ENCODE results near the gene USP10. TPM values are rescaled to one million over a fixed set of nuclear protein-coding genes. Genes with fewer than 3 reads are reported as not detected.

USP10 gene
- total RNA-seq, 1 donor from 2014 or later: 73.4 TPM

GRCh38 chr16:84657229-84657837 is 42.5 kb upstream of the USP10 start:
- DNase-seq (ENCODE audit: low read depth): no peak
- H3K4me3 ChIP-seq (ENCODE audit: low read depth, low read length): no peak overlapping the region
- no peak for TF ChIP-seq CTCF (conservative IDR thresholded peaks at IDR 0.05; ENCODE audit: low read depth, low read length)

- H3K4me3 ChIP-seq (ENCODE audit: low read depth, low read length): no peak overlapping the region
- TF ChIP-seq CTCF (conservative IDR thresholded peaks at IDR 0.05; ENCODE audit: low read depth, low read length): no peak
- no peak for DNase-seq (ENCODE audit: low read depth)
These were observed 41.1 kb upstream of the USP10 start for GRCh38 chr16:84658690-84659089.

GRCh38 chr16:84659656-84660300 is 40.0 kb upstream of the USP10 start:
- H3K4me3 ChIP-seq (ENCODE audit: low read depth, low read length): no peak overlapping the region
- DNase-seq (ENCODE audit: low read depth): no peak
- TF ChIP-seq CTCF (conservative IDR thresholded peaks at IDR 0.05; ENCODE audit: low read depth, low read length): no peak

GRCh38 chr16:84660973-84661372 is 38.8 kb upstream of the USP10 start:
- TF ChIP-seq CTCF (conservative IDR thresholded peaks at IDR 0.05; ENCODE audit: low read depth, low read length): no peak
- no peak for DNase-seq (ENCODE audit: low read depth)
- no peak overlapping the region for H3K4me3 ChIP-seq (ENCODE audit: low read depth, low read length)

- no peak for DNase-seq (ENCODE audit: low read depth)
These were observed 38.3 kb upstream of the USP10 start for GRCh38 chr16:84661418-84662060.

GRCh38 chr16:84662471-84662870 is 37.3 kb upstream of the USP10 start:
- TF ChIP-seq CTCF (conservative IDR thresholded peaks at IDR 0.05; ENCODE audit: low read depth, low read length): no peak
- DNase-seq (ENCODE audit: low read depth): no peak
- no peak overlapping the region for H3K4me3 ChIP-seq (ENCODE audit: low read depth, low read length)

More at GRCh38 chr16:84661418-84662060, 38.3 kb upstream of the USP10 start:
- TF ChIP-seq CTCF (conservative IDR thresholded peaks at IDR 0.05; ENCODE audit: low read depth, low read length): no peak
- H3K4me3 ChIP-seq (ENCODE audit: low read depth, low read length): no peak overlapping the region
